Heart right ventricle (tissue), 16 donors: ENCODE data around the gene TMOD2. TPM values are rescaled to one million over a fixed set of nuclear protein-coding genes. Genes with fewer than 3 reads are reported as not detected.

Experiments used
- ATAC-seq, 8 donors: fragments of 200-7000 bp; cut with Tn5 transposase; one replicate each; pipeline ENCODE4 v1.9.1; 2020; ENCODE audit warnings: mild to moderate bottlenecking in 8 of 8, moderate library complexity in 8 of 8, moderate number of reproducible peaks in 1 of 8
- DNase-seq, 2 donors: peaks; one replicate each; pipeline ENCODE4 v3.0.0-alpha.2; 2020
- H3K27ac ChIP-seq, 10 donors: fragments of 200-600 bp; sonication (generic) in 2 of 10; one replicate each; pipeline versions ENCODE4 v1.5.0 to v1.8.0; 2020 to 2022; ENCODE audit warnings: mild to moderate bottlenecking in 3 of 10
- H3K27me3 ChIP-seq, 7 donors: fragments of 200-600 bp; one replicate each; pipeline ENCODE4 v1.8.0; 2021 to 2022; ENCODE audit warnings: mild to moderate bottlenecking in 2 of 7
- H3K36me3 ChIP-seq, 9 donors: fragments of 200-600 bp; sonication (generic) in 1 of 9; one replicate each; pipeline versions ENCODE4 v1.5.0 to v1.8.0; 2020 to 2022; ENCODE audit warnings: mild to moderate bottlenecking in 2 of 9
- H3K4me1 ChIP-seq, 9 donors: fragments of 200-600 bp; sonication (generic) in 1 of 9; one replicate each; pipeline versions ENCODE4 v1.5.0 to v1.8.0; 2020 to 2022; ENCODE audit warnings: mild to moderate bottlenecking in 4 of 9
- H3K4me3 ChIP-seq, 10 donors: fragments of 200-600 bp; sonication (generic) in 2 of 10; one replicate each; pipeline versions ENCODE4 v1.5.0 to v1.8.0; 2020 to 2022; ENCODE audit warnings: mild to moderate bottlenecking in 7 of 10, moderate library complexity in 2 of 10
- H3K9me3 ChIP-seq, 11 donors: fragments of 200-600 bp in 10 of 11; sonication (generic) in 2 of 11; one replicate each; pipeline versions ENCODE4 v1.5.0 to v1.8.0; 2013 to 2022; ENCODE audit warnings: mild to moderate bottlenecking in 2 of 11, control low read depth in 1 of 11, moderate library complexity in 1 of 11
- WGBS, 2 donors: extraction: QIAGEN DNeasy Blood & Tissue Kit; methylation state at CpG; one replicate each; pipeline ENCODE4 v1.1.7; 2013; ENCODE audit warnings: inconsistent platforms in 1 of 2; 5-methylcytosine and 5-hydroxymethylcytosine counted together
- intact Hi-C, 10 donors: fragments of 100-400 bp; cut with DNase I; formaldehyde crosslinking; loops; one replicate each; pipeline versions ENCODE4 v1.11.1 to v1.14.2; 2022
- polyA plus RNA-seq, 2 donors: library from polyadenylated mRNA; stranded (reverse); fragments of 200-250 nt; gene quantifications; one replicate each; pipeline ENCODE4 v1.2.3, GENCODE V29; 2013
- total RNA-seq, 10 donors: library from RNA; stranded (reverse); fragmentation: NEBNext Ultra II Directional in 3 of 10; extraction: Animal tissue kit (Norgen Biotek cat#: 25700) in 3 of 10; gene quantifications; one replicate each; pipeline versions ENCODE4 v1.2.1 to v1.2.4, GENCODE V29; 2021 to 2023
- TF ChIP-seq, protein P1 (sequence below), 9 donors: fragments of 200-600 bp; sonication (generic) in 2 of 9; IDR thresholded peaks; one replicate each; pipeline versions ENCODE4 v1.5.0 to v1.8.0; 2021 to 2022; ENCODE audit warnings: antibody characterized with exemption in 9 of 9, mild to moderate bottlenecking in 5 of 9, moderate library complexity in 1 of 9
- donor health status: Arrhythmogenic right ventricular cardiomyopathy.
- donor health status: ischemic (EF 13 %, LVEDD 7.1; RV severe dilation, severe dysfunction).
- donor health status: healthy with polysubstance abuse.
- donor health status: DM: no; HTN: yes; CAD: no.
- donor health status: DM: no; HTN: no; CAD: no.
- donor health status: ischemic (EF 25% LVEDD 6.9; RV normal size, moderate dysfunction).
- donor health status: ischemic (EF 25% LVEDD 5.7; RV mildly dilated, moderate dysfunction).
- donor health status: healthy.
- donor health status: DM: yes; HTN: yes; CAD: no.
- donor health status: Ischemic cardiomyopathy.
- donor health status: ischemic (EF 35%, LVEDD 5.7; RV mildly dilated, moderate dysfunction).
- donor health status: nonischemic (EF 11% LVEDD 7.7; RV severe dilation, severe dysfunction).
- donor health status: DM: yes; HTN: yes; CAD: no.
- donor health status: PGD.
- donor health status: ischemic (EF 29% LVEDD 5.4; RV normal size, mild dysfunction).
- donor health status: nonischemic (EF 23%, LVEDD 6.1; RV moderate dilation, normal function).

The TMOD2 gene
- total and polyA plus RNA-seq, 12 donors = 1.5 to 8.5 (median 4.7) TPM

DNA sequence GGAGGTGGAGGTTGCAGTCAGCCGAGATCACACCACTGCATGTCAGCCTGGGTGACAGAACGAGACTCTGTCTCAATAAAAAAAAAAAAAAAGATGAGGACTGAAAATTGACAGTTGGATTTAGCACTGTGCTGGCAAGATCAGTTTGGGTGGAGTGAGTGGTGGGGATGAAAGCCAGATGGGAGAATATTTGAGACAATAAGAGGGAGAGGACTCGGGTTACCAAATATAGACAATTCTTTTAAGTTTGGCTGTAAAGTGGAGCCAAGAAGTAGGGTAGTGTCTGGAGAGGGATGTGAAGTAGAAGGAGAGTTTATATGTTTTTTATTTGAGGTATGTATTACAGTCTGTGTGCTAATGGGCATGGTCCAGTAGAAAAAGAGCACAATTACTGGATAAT lies 98.5 kb downstream of the TMOD2 start:
- ATAC-seq = no peak
- H3K36me3 ChIP-seq = no peaks in the 10 kb centered on the region
- intact Hi-C loops = loop anchor here in 1 of 10 donors (5.0 kb wide), 1 partner anchor 32 kb away; no protein-coding TSS in a partner anchor
- H3K27ac ChIP-seq = no peak overlapping the region
- H3K4me3 ChIP-seq = no peak overlapping the region
- H3K9me3 ChIP-seq = no peaks in the 10 kb centered on the region
- no peak for DNase-seq
- H3K27me3 ChIP-seq = no peaks in the 10 kb centered on the region
- TF ChIP-seq, protein P1, sequence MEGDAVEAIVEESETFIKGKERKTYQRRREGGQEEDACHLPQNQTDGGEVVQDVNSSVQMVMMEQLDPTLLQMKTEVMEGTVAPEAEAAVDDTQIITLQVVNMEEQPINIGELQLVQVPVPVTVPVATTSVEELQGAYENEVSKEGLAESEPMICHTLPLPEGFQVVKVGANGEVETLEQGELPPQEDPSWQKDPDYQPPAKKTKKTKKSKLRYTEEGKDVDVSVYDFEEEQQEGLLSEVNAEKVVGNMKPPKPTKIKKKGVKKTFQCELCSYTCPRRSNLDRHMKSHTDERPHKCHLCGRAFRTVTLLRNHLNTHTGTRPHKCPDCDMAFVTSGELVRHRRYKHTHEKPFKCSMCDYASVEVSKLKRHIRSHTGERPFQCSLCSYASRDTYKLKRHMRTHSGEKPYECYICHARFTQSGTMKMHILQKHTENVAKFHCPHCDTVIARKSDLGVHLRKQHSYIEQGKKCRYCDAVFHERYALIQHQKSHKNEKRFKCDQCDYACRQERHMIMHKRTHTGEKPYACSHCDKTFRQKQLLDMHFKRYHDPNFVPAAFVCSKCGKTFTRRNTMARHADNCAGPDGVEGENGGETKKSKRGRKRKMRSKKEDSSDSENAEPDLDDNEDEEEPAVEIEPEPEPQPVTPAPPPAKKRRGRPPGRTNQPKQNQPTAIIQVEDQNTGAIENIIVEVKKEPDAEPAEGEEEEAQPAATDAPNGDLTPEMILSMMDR (IDR thresholded peaks at IDR 0.05) = no peak
- H3K4me1 ChIP-seq = peaks cover 4 to 92% (median 45%) of the 10 kb centered on the region in 9 donors
- 69 to 74% methylated on average over 3 of the region's 3 CpGs for WGBS, 2 donors

DNA sequence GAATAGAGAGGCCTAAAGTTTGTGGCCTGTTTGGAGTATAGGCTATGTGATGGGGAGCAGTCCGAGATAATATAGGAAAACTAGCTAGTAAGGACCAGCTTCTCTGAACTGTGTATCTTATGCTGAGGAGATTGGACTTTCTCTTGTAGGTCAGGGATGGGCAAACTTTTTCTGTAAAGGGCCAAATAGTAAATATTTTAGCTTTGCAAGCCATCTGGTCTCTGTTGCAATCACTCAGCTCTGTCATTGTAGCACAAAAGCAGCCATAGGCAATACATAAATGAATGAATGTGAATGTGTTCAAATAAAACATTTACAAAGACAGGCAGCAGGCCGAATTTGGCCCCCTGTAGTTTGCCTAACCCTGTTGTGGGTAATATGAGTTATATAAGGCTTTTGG lies 102.6 kb downstream of the TMOD2 start:
- no peak for DNase-seq
- H3K36me3 ChIP-seq = peaks cover 0 to 2% (median 0%) of the 10 kb centered on the region in 9 donors
- no peak overlapping the region for H3K4me3 ChIP-seq
- TF ChIP-seq, protein P1 (IDR thresholded peaks at IDR 0.05) = no peak
- no peak overlapping the region for H3K27ac ChIP-seq
- no peaks in the 10 kb centered on the region for H3K27me3 ChIP-seq
- WGBS, 2 donors = 92 to 93% methylated on average over 2 of the region's 2 CpGs
- peaks cover 0 to 76% (median 23%) of the 10 kb centered on the region in 9 donors for H3K4me1 ChIP-seq
- no peak for ATAC-seq
- intact Hi-C loops = loop anchor here in 1 of 10 donors (2.0 kb wide), 1 partner anchor 13 kb away; no protein-coding TSS in a partner anchor
- no peaks in the 10 kb centered on the region for H3K9me3 ChIP-seq

DNA sequence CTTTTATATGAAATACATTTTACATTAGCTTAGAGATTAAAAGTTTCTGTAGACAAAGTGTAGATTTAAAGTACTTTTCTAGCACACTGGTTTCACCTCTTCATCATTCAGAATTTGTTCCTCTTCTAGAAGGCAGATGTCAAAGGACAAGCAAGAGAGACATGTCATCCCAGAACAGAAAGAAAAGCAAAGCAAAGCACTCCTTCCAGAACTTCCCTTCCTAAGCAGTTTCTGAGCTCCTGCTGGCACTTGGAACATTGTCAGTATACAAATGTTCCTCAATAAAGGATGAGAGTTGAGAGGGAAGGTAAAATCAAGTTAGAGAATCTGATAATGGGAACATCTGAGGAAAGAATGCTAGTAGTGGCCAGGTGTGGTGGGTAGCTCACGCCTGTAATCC lies 104.2 kb downstream of the TMOD2 start:
- no peak overlapping the region for H3K27ac ChIP-seq
- intact Hi-C loops = no loop called here
- peaks cover 0 to 6% (median 0%) of the 10 kb centered on the region in 9 donors for H3K36me3 ChIP-seq
- ATAC-seq (peak in 1 of 8 donors; percentile 29), DNase-seq (no peak)
- H3K9me3 ChIP-seq = no peaks in the 10 kb centered on the region
- 93 to 95% methylated on average over 1 of the region's 1 CpG for WGBS, 2 donors
- no peak overlapping the region for H3K4me3 ChIP-seq
- peaks cover 0 to 60% (median 11%) of the 10 kb centered on the region in 9 donors for H3K4me1 ChIP-seq
- TF ChIP-seq, protein P1 (IDR thresholded peaks at IDR 0.05) = no peak
- no peaks in the 10 kb centered on the region for H3K27me3 ChIP-seq

DNA sequence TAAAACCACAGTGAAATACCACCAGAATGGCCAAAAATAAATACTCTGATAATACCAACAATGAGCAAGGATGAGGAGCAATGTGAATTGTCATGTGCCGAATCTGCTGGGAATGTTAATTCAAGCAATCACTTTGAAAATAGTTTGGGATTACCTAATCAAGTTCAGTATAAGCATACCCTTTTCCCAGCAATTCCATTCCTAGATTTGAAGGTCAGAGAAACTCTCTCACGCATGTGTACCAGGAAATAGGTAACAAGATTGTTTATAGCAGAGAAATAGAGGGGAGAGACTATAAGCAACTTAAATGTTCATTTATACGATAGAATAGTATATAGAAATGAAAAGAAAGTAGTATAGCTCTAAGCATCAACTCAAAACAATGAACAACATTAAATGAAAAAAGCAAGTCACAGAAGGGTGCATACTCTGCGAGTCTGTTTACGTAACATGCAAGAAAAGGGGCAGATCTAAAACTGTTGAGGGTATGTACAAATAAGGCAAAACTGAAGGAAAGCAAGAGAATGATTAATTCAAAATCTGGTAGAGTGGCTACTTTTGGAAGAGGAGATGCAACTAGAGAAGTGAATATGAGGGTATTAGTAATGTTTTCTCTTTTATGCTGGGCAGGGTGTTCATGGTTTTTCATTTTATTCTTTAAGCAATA lies 105.5 kb downstream of the TMOD2 start:
- H3K4me3 ChIP-seq = no peak overlapping the region
- no peak overlapping the region for H3K27ac ChIP-seq
- TF ChIP-seq, protein P1 (IDR thresholded peaks at IDR 0.05) = no peak
- ATAC-seq = peak in 1 of 8 donors; percentile 30
- peaks cover 0 to 6% (median 0%) of the 10 kb centered on the region in 9 donors for H3K36me3 ChIP-seq
- WGBS, 2 donors = 88 to 90% methylated on average over 5 of the region's 5 CpGs
- no peaks in the 10 kb centered on the region for H3K9me3 ChIP-seq
- intact Hi-C loops = no loop called here
- no peak for DNase-seq
- H3K4me1 ChIP-seq = peaks cover 0 to 61% (median 14%) of the 10 kb centered on the region in 9 donors
- H3K27me3 ChIP-seq = no peaks in the 10 kb centered on the region
